Measurements from ENCODE around the gene EP400.
"Not testable (repeated sequence)": the region's sequence is repeated elsewhere in the genome, so short reads cannot be mapped to it uniquely, and the experiment has no call there.

The EP400 gene

DNA sequence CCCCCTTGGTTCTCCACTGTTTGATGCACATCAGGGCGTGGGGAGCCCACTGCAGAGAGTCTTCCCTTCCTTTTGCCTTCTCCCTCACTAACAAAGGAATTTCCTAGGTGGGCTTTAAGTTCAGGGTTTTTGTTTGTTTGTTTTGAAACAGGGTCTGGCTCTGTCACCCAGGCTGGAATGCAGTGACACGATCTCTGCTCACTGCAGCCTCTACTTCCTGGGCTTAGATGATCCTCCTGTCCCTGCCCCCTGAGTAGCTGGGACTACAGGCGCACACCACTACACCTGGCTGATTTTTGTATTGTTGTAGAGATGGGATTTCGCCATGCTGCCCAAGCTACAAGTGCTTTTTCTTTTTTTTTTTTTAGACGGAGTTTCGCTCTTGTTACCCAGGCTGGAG lies 33.8 kb downstream of the EP400 start:
- no peaks in the 10 kb centered on the region for H3K4me1 Mint-ChIP-seq
- DNase-seq (no peak), ATAC-seq (no peak)
- no peak overlapping the region for H3K4me3 Mint-ChIP-seq
- H3K27me3 Mint-ChIP-seq, result no peaks in the 10 kb centered on the region
- H3K27ac Mint-ChIP-seq, result no peak overlapping the region
- no peaks in the 10 kb centered on the region for H3K9me3 Mint-ChIP-seq

- ATAC-seq (no peak), DNase-seq (no peak)
- H3K4me3 Mint-ChIP-seq, result no peak overlapping the region
- no peaks in the 10 kb centered on the region for H3K27me3 Mint-ChIP-seq
- H3K4me1 Mint-ChIP-seq, result no peaks in the 10 kb centered on the region
- no peak overlapping the region for H3K27ac Mint-ChIP-seq
- H3K9me3 Mint-ChIP-seq, result no peaks in the 10 kb centered on the region
Observed at GRCh38 chr12:131984334-131984733, 34.6 kb downstream of the EP400 start.

DNA sequence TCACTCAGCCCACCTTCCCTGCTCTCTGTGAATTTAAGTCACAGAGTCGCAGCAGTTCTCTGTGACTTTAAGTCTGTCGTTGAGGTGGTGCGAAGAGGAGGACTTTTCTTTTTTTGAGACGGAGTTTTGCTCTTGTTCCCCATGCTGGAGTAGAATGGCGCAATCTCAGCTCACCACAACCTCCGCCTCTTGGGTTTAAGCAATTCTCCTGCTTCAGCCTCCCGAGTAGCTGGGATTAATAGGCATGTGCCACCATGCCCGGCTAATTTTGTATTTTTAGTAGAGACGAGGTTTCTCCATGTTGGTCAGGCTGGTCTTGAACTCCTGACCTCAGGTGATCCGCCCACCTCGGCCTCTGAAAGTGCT lies 35.8 kb downstream of the EP400 start:
- not testable (repeated sequence) for H3K27ac Mint-ChIP-seq, ATAC-seq, H3K27me3 Mint-ChIP-seq, H3K9me3 Mint-ChIP-seq, H3K4me3 Mint-ChIP-seq, DNase-seq, H3K4me1 Mint-ChIP-seq

GRCh38 chr12:131986361-131986760 lies 36.6 kb downstream of the EP400 start:
- Mint-ChIP-seq H3K4me3 (no peak overlapping the region), H3K4me1 (no peaks in the 10 kb centered on the region), H3K9me3 (no peaks in the 10 kb centered on the region), H3K27me3 (no peaks in the 10 kb centered on the region), H3K27ac (no peak overlapping the region)
- DNase-seq (no peak), ATAC-seq (no peak)

DNA sequence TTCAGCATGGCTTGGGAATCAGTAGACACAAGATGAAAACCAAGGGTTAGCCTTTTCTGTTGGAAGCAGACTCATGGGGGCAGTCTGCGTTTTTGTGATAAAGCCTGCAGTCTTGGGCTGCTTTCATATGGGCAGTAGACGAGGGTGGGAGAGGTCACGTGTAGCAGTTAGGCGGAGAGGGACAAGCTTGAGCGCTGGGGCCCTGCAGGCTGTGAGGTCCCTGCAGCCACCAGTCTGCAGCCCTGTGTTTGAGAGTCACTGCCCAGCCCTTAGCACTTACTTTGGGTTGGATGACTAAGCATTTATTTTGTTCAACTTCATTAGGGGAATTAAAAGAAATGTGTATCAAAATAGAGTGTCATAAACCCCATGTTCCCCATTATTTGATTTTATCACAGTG lies 37.2 kb downstream of the EP400 start:
- ATAC-seq, result no peak

DNA sequence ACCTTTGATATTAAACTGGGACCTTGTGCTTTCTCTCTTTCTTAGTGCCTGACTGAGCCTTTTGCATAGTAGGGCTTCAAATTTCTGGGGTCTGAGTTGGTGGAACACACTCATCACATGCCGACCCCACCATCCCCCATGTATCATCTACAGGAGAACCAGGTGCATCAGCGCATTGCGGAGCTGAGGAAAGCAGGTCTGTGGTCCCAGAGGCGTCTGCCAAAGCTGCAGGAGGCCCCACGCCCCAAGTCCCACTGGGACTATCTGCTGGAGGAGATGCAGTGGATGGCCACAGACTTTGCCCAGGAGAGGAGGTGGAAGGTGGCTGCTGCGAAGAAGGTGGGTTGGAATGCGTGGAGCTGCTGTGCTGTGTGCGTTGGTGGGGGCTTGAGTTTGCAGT lies 37.8 kb downstream of the EP400 start:
- Mint-ChIP-seq H3K27ac (peak overlapping the region; percentile 78 to 84), H3K4me1 (no peaks in the 10 kb centered on the region), H3K4me3 (no peak overlapping the region), H3K27me3 (no peaks in the 10 kb centered on the region), H3K9me3 (no peaks in the 10 kb centered on the region)
- no peak for DNase-seq
- ATAC-seq, result no peak

More for the DNA sequence above, 37.2 kb downstream of the EP400 start:
- no peak for DNase-seq
- H3K27ac Mint-ChIP-seq, result peak overlapping the region; percentile 13 to 73
- H3K4me1 Mint-ChIP-seq, result no peaks in the 10 kb centered on the region
- no peaks in the 10 kb centered on the region for H3K27me3 Mint-ChIP-seq
- H3K9me3 Mint-ChIP-seq, result no peaks in the 10 kb centered on the region
- H3K4me3 Mint-ChIP-seq, result no peak overlapping the region

- DNase-seq, result no peak
- Mint-ChIP-seq H3K4me3 (no peak overlapping the region), H3K9me3 (no peaks in the 10 kb centered on the region), H3K4me1 (no peaks in the 10 kb centered on the region), H3K27ac (peak overlapping the region; percentile 1 to 68), H3K27me3 (no peaks in the 10 kb centered on the region)
- ATAC-seq, result no peak
Observed at GRCh38 chr12:131988054-131988796, 38.5 kb downstream of the EP400 start.

DNA sequence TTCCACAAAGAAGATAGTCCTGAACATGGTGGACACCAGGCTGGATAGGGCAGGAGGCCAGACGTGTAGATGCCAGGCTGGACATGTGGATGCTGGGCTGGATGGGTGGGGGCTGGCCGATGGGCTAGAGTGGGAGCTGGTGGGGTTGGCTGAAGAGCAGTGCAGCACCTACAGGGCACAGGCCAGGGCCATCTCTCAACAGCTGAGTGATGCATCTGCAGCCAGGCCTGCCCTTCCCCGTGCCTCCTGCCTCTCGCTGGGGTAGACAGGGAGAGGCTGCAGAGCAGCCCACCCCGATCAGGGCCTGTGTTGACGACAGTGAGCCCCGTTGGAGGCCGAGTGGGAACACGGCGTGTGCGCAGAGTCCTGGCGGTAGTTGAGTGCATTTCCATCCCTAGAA lies 39.3 kb downstream of the EP400 start:
- Mint-ChIP-seq H3K27me3 (no peaks in the 10 kb centered on the region), H3K4me3 (no peak overlapping the region), H3K27ac (peak overlapping the region in 1 of 2 donors; percentile 68), H3K4me1 (no peaks in the 10 kb centered on the region), H3K9me3 (no peaks in the 10 kb centered on the region)
- DNase-seq (no peak), ATAC-seq (no peak)

- no peak overlapping the region for H3K27ac Mint-ChIP-seq
- H3K27me3 Mint-ChIP-seq, result no peaks in the 10 kb centered on the region
- H3K9me3 Mint-ChIP-seq, result no peaks in the 10 kb centered on the region
- H3K4me1 Mint-ChIP-seq, result no peaks in the 10 kb centered on the region
- no peak for ATAC-seq
- DNase-seq, result no peak
- no peak overlapping the region for H3K4me3 Mint-ChIP-seq
Observed at GRCh38 chr12:131990066-131990979, 40.6 kb downstream of the EP400 start.

- no peak overlapping the region for H3K27ac Mint-ChIP-seq
- no peak for ATAC-seq
- no peaks in the 10 kb centered on the region for H3K9me3 Mint-ChIP-seq
- no peaks in the 10 kb centered on the region for H3K27me3 Mint-ChIP-seq
- no peaks in the 10 kb centered on the region for H3K4me1 Mint-ChIP-seq
- no peak for DNase-seq
- no peak overlapping the region for H3K4me3 Mint-ChIP-seq
Observed at GRCh38 chr12:131990980-131991305, 41.2 kb downstream of the EP400 start.

DNA sequence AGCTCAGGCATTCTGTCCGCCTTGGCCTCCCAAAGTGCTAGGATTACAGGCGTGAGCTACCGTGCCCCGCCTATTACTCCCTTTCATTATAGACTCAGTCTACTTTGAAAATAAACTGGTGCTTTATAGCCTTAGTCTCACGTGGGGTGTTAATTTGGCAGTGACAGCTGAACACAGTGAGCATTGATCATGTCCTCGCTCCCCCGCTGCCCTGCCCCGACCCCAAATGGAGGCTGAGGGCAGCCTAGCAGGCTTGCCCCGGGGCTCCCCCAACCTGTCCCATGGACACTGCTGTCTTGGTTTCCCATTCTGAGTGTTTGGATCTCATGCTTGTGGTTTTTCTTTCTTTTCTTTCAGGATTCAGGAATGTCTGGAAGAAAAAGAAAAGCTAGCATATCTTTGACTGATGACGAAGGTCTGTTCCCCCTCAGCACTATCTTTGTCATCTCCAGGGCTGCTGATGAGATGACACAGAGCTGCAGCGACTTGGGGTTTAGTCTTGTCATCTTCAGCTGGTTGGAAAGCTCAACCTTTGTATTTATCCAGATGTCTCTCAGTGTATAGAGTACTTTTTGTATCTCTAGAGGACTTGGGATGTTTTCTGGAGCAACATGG lies 42.2 kb downstream of the EP400 start:
- DNase-seq (no peak), ATAC-seq (no peak)
- Mint-ChIP-seq H3K4me1 (no peaks in the 10 kb centered on the region), H3K27me3 (no peaks in the 10 kb centered on the region), H3K9me3 (no peaks in the 10 kb centered on the region), H3K4me3 (no peak overlapping the region), H3K27ac (no peak overlapping the region)

GRCh38 chr12:131994589-131994988 lies 44.8 kb downstream of the EP400 start:
- no peak for ATAC-seq
- Mint-ChIP-seq H3K27me3 (no peaks in the 10 kb centered on the region), H3K27ac (no peak overlapping the region), H3K4me1 (no peaks in the 10 kb centered on the region), H3K9me3 (no peaks in the 10 kb centered on the region), H3K4me3 (no peak overlapping the region)
- DNase-seq, result no peak

DNA sequence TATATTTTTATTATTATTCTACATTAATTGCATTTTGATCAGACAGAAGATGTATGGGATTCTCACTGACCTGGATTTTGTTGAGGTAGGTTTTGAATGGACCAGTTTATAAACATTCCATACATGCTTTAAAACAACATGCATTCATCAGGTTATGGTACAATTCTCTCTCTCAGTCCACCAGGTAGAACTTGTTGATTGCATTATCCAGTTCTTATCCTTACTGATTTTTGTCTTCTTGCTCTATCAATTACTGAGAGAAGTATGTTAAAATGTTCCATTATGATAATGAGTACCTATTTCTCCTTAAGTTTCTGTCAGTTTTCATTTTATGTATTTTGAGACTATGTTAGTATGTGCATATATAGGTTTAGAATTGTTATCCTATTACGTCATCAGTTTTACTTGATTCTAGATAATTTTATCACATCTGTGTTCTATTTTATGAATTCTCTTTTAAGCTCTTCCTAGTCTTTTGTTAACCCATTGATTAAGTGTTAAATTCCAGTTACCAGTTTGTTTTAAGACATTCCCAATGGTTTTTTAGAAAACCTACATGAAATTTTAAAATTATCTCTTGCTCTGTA lies 50.6 kb downstream of the EP400 start:
- DNase-seq (no peak), ATAC-seq (no peak)
- Mint-ChIP-seq H3K27ac (no peak overlapping the region), H3K4me3 (no peak overlapping the region), H3K9me3 (no peaks in the 10 kb centered on the region), H3K4me1 (no peaks in the 10 kb centered on the region), H3K27me3 (no peaks in the 10 kb centered on the region)

GRCh38 chr12:132003846-132004245 lies 54.1 kb downstream of the EP400 start:
- Mint-ChIP-seq H3K27ac (no peak overlapping the region), H3K4me1 (no peaks in the 10 kb centered on the region), H3K9me3 (no peaks in the 10 kb centered on the region), H3K4me3 (no peak overlapping the region), H3K27me3 (no peaks in the 10 kb centered on the region)
- DNase-seq (no peak), ATAC-seq (no peak)

DNA sequence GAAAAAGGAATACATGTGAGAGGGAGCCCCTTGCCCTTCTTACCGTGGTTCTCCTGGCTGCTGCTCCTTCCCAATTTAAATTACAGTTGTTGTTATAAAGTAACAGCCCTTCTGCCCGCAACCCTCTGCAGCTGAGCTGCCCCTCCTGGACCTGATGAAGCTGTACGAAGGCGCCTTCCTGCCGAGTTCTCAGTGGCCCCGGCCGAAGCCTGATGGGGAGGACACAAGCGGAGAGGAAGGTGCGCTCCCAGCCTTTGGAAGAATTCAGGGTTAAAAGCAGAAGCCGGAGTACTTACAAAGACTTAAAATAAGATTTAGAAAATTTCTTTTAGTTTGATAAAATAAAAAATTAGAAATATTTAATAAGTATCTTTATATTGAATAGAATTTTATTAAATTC lies 55.2 kb downstream of the EP400 start:
- Mint-ChIP-seq H3K27ac (no peak overlapping the region), H3K4me3 (no peak overlapping the region), H3K4me1 (no peaks in the 10 kb centered on the region), H3K27me3 (no peaks in the 10 kb centered on the region), H3K9me3 (no peaks in the 10 kb centered on the region)
- no peak for DNase-seq
- ATAC-seq, result no peak
